PC-9 (cell line): ENCODE measurements around the gene NCAPH2.

Experiments
- CTCF ChIP-seq: fragments of 200-600 bp; sonication (generic); conservative IDR thresholded peaks from 2 replicates; pipeline ENCODE4 v1.6.1; 2017; ENCODE audit warnings: mixed run types, antibody characterized with exemption, mild to moderate bottlenecking, moderate library complexity
- EZH2 ChIP-seq: fragments of 200-600 bp; sonication (generic); IDR thresholded peaks from 2 replicates; pipeline ENCODE4 v1.8.0; 2017; ENCODE audit warnings: antibody characterized with exemption, low read depth

GRCh38 chr22:50474710-50475651 lies 33.0 kb upstream of the NCAPH2 start, which contains the start of gene SBF1:
- TF ChIP-seq CTCF = no peak
- TF ChIP-seq EZH2 = no peak
